HG03103 (cell line): ENCODE results near the gene ASMTL.
"Not testable (repeated sequence)": the region's sequence is repeated elsewhere in the genome, so short reads cannot be mapped to it uniquely, and the experiment has no call there.

ENCODE experiments used
- ATAC-seq: cut with Tn5 transposase; IDR thresholded peaks from one replicate; pipeline ENCODE4 v1.9.1; 2021; ENCODE audit warnings: low read depth; ENCODE audit not compliant: unreplicated experiment

The ASMTL gene

DNA sequence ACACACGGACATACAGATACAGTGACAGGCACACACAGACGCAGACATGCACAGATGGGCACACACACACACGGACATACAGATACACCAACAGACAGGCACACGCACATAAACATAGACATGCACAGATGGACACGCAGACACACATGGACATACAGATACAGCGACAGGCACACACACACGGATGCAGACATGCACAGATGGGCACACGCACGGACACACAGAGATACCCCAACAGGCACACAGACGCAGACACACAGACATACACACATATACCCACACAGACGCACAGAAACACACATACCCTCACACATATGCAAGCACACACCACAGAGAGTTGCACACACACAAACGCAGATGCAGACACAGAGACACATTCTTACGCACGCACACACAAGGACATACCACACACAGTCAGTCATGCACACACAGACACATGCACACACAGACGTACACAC, 36.4 kb downstream of the ASMTL start:
- no peak for ATAC-seq

DNA sequence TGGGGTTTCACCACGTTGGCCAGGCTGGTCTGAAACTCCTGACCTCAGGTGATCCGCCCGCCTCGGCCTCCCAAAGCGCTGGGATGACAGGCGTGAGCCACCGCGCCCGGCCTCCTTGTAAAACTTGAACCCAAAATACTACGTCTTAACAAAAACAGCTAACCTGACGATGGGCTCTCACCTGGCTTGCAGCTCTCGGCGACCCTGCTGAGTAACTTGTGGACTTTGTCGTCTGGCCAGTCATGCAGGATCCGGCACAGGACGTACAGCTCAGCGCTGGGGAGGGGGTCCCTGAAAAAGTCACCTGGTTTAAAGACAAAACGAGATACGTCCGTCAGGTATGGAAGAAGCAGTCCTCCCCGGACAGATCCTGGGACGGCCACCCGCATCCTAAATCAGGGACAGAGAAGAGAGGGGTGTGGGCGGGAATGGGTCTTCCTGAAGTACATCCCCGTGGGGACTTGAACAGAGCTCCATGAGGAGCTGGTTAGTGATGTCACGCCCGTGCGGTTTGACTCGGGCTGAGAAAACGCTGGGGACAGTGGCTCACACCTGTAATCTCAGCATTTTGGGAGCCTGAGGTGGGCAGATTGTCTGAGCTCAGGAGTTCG, 40.1 kb downstream of the ASMTL start:
- ATAC-seq, result no peak

DNA sequence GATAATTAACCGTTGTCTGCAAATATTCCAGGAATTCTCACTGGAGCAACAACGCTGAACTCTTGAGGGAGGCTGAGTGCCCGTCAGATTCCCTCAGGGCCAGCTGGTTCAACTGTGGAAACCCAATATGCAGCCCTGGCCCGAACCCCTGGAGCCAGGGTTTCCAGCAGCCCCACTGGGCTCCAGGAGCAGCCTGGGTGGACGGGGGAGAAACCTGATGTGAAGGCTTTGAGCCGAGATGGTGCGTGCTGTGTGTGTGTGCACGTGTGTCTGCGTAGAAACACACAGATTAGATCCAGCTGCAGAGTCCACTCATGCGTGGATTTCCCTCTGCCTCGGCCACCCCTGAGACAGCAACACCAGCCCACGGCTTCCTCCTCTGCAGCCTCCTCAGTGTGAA, 41.4 kb downstream of the ASMTL start:
- ATAC-seq, result no peak

DNA sequence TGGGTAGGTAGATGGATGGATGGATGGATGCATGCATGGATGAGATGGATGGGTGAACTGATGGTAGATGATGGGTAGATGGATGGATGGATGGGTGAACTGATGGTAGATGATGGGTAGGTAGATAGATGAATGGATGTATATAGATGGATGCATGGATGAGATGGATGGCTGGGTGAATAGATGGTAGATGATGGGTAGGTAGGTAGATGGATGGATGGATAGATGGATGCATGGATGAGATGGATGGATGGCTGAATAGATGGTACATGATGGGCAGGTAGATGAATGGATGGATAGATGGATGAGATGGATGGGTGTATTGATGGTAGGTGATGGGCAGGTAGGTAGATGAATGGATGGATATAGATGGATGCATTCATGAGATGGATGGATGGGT, 45.7 kb downstream of the ASMTL start:
- no peak for ATAC-seq

DNA sequence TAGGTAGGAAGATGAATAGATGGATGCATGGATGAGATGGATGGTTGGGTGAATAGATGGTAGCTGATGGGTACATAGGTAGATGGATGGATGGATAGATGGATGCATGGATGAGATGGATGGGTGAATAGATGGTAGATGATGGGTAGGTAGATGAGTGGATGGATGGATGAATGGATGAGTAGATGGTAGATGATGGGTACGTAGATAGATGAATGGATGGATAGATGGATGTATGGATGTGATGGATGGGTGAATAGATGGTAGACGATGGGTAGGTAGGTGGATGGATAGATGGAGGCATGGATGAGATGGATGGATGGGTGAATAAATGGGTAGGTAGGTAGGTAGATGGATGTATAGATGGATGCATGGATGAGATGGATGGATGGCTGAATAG, 46.9 kb downstream of the ASMTL start:
- ATAC-seq, result not testable (repeated sequence)

DNA sequence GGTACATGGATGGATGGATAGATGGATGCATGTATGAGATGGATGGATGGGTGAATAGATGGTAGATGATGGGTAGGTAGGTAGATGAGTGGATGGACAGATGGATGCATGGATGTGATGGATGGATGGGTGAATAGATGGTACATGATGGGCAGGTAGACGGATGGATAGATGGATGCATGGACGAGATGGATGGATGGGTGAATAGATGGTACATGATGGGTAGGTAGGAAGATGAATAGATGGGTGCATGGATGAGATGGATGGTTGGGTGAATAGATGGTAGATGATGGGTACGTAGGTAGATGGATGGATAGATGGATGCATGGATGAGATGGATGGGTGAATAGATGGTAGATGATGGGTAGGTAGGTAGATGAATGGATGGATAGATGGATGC, 48.8 kb downstream of the ASMTL start:
- not testable (repeated sequence) for ATAC-seq

DNA sequence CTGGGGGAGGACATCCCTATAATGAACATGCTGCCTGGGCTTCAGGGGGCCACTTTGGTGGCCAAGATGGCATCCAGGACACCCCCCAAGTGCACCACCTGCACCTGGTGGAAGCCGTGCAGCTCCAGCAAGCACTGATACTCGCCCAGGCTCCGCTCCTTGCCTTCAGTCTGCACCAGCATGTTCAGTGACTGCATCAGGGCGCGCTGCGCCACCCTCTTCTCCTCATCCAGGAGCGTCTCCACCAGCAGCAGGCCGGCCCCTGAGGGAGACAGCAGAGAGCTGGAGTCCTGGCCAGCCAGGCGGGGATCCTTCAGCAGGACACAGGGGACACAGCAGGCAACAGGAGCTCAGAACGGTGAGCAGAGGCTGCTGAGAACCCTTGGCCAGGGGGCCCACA, 49.5 kb downstream of the ASMTL start:
- no peak for ATAC-seq

DNA sequence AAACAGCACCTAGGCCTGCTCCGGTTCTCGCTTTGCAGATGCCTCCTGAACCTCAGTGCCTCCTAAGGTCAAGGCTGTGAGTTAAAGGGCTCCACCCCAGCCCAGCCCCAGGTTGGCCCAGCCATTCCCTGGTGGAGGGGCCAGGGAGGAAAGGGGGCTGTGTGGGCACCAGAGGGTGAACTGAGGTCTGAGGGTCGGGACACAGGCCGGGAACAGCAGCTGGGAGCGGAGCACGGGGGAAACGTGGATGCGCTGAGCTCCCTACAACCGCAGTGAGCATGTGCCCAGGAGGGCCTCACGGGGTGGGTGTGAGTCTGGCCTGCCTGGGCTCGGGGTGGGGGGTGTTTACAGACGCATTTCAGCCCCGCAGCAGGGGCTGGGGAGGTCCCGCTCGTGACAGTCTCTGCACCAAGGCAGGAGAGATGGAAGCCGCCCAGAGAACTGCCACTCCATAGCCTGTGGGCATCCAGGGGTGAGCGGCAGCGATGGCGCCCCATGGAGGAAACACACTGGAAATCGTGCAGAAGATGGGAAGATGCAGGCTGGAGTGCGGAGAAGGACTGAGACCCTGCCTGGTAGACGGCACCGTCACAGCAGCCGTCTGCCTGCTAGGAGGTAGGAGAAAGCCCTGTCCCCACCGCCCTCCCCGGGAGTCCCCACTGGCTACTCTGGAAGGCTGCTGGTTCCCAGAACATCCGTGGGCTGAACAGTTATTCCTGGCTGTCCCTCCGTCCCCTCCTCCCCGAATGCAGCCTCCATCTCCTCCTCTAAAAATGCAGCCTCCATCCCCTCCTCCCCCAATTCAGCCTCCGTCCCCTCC, 50.9 kb downstream of the ASMTL start:
- ATAC-seq, result no peak

DNA sequence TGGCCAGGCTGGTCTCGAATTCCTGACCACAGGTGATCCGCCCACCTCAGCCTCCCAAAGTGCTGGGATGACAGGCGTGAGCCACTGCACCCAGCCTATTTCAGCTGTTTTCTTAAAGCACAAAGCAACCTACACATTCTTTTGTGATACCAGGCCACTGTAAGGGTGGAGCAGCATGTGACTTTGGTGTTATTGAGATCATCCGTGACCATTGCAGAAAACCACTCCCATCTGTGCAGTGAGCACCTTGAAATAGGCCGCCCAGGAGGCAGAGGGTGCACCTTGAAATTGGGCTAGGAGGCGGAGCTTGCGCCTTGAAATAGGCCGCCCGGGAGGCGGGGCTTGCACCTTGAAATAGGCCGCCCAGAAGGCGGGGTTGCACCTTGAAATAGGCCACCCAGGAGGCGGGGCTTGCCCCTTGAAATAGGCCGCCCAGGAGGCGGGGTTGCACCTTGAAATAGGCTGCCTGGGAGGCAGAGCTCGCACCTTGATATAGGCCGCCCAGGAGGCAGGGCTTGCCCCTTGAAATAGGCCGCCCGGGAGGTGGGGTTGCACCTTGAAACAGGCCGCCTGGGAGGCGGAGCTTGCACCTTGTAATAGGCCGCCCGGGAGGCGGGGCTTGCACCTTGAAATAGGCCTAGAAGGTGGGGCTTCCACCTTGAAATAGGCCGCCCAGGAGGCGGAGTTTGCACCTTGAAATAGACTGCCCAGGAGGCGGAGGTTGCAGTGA, 51.8 kb downstream of the ASMTL start:
- ATAC-seq, result no peak

DNA sequence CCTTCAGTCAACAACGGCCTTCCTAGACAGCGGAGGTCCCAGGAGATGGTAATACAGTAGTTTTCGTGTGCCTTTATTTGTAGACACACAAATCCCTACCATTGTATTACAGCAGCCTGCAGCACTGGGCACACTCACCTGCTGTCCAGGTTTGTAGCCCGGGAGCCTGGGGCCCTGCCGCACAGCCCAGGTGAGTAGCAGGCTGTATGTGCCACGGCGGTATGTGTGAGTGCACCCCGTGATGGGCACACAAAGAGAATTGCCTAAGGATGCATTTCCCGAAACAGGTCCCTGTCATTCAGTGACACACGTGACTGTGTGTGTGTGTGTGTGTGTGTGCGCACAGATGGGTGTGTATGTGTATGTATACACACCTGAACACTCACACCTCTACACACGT, 52.7 kb downstream of the ASMTL start:
- ATAC-seq, result no peak

DNA sequence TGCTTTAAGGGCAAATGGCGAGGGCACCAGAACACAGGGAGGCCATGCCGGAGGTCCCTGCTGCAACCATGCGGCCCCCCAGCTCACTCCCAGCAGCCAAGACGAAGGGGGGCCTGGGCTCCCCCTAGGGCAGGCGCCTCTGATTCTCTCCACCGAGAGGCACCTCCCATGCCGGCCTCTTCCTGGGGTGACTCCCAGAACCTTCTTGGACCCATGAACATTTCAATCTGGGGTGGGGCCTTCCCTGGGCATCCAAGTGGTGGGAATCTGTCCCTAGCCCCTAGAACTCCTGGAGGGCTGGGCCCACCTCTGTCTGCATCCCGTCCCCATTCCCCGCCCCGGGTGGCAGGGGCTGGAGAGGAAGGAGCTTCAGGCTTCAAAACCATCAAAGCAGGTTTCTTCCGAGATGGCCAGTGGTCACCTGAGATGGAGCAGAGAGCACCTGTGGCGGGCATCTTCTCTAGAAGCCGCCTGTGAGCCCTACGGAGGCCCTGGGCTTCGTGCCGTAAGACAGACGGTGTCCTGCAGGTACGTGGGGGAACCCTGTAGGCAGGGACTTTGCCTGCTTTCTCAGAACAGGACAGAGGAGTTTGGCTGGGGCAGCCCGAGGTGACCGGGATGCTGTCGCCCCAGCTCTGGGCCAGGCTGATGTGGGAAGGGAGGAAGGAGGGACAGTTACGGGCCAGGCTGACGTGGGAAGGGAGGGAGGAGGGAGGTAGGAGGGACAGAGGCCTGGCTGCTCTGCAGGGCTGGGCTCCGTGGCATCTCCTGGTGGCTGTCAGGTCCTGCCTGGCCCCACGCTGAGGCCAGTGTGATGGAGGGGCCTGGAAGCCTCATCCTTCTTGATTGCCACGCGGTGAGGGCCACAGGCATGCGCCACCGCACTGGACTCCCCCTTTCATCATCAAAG, 54.0 kb downstream of the ASMTL start:
- no peak for ATAC-seq

DNA sequence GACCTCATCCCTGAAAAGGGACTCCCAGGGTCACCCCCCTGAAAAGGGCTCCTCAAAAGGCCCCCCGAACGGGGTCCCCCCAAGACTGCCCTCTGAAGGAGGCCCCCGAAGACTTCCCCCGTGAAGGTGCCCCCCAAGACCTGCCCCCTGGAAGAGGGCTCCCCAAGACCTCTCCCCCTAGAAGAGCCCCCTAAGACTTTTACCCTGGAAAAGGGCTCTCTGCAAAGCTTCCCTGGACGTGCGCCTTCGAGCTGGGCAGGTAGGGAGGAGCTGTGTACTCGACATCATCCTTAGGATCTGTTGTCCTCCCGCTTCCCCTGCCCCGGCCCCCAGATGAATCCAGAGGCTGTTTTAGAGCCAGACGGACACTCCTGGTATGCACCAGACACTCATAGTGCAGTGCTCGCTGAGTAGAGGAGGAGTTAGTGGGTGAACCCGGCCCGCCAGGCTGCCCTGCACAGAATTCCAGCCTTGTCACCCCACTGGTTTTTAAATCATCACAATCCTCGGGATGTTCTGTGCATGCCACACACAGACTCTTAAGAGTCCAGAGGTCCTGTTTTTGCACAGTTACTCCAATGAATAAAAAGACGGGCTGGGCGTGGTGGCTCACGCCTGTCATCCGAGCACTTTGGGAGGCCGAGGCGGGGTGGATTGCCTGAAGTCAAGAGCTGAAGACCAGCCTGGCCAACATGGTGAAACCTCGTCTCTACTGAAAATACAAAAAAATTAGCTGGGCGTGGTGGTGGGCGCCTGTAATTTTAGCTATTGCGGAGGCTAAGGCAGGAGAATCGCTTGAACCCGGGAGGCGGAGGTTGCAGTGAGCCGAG, 55.1 kb downstream of the ASMTL start:
- no peak for ATAC-seq

DNA sequence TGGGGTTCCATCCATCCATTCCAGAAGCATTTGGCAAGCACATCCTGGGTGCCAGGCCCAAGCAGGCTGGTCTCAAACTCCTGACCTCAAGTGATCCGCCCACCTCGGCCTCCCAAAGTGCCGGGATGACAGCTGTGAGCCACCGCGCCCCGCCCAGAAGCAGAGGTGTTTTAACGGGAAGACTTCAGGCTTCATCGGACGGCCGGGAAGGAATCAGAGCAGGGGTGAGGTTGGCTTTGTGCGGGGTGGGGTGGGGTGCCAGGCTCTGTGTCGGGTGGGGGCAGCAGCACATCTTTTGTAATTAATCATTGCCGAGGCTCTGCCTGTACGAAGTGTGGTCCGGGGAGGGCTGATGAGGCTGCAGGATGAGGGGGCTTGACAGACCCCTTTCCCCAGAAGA, 55.7 kb downstream of the ASMTL start:
- no peak for ATAC-seq

DNA sequence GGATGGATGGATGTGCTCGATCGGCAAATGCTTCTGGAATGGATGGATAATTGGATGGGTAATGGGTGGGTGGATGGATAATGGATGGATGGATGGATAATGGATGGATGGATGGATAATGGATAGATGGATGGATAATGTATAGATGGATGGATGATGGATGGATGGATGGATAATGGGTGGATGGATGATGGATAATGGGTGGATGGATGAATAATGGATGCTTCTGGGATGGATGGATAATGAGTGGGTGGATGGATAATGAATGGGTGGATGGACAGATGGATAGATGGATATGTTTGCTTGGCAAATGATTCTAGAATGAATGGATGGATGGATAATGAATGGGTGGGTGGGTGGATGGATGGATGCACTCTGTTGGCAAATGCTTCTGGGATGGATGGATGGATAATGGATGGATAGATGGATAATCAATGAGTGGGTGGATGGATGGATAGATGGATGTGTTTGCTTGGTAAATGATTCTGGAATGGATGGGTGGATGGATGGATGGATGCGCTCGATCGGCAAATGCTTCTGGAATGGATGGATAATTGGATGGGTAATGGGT, 57.0 kb downstream of the ASMTL start:
- no peak for ATAC-seq

DNA sequence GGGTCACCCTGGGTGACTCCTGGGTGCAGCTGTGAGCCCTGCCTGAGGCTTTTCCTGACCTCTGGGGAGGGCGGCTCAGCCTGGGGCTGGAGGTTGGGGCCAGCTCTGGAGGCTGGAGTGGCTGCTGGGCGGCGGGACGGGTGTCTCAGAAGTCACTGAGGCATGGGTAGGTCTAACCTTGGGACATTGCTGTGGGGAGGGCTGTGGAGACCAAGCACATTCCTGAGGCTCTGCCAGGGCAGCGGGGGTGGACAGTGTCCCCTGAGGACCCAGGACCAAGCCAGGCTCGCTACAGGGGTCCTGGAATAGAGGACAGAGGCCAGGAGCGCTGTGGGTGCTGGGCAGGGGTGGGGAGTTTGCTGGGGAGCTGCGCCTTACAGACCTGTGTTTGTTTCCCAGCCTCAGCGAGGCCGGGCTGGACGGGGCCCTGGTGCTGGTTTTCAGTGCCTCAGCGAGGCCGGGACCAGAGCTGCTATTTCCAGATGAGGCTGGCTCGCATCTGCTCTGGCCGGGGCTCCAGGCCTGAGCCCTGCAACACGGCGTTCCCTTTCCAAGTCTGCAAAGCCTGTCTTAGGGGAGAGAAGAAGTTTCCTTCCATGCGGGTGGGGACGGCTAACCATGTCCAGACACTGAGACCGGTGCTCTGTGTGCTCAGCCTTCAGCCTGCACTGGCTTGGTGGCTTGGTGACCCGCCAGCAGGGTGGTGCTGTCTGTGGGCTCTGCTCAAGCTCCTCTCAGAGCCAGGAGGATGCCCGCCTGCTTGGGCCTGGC, 57.8 kb downstream of the ASMTL start:
- no peak for ATAC-seq

DNA sequence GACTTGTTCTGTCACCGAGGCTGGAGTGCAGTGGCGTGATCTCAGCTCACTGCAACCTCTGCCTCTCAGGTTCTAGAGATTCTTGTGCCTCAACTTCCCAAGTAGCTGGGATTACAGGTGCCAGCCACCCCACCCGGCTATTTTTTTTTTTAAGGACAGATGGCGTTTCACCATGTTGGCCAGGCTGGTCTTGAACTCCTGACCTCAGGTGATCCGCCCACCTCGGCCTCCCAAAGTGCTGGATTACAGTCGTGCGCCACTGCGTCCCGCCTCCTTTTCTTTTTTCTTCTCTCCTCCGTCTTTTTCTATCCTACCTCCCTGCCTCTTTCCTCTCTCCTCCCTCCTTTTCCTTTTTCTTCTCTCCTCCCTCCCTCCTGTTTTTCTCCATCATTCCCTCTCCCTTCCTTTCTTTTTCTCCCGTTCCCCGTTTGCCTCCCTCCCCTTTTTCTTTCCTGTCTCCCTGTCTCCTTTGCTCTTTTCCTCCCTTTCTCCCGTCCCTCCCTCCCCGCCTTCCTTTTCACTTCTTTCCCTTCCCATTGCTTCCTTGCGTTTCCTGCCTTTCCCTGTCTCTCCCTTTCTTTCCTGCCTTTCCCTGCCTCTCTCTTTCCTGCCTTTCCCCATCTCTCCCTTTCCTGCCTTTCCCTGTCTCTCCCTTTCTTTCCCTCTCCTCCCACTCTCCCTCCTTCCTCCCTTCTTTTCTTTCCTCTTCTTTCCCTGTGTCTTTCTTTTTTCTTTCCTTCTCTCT, 58.7 kb downstream of the ASMTL start:
- no peak for ATAC-seq

DNA sequence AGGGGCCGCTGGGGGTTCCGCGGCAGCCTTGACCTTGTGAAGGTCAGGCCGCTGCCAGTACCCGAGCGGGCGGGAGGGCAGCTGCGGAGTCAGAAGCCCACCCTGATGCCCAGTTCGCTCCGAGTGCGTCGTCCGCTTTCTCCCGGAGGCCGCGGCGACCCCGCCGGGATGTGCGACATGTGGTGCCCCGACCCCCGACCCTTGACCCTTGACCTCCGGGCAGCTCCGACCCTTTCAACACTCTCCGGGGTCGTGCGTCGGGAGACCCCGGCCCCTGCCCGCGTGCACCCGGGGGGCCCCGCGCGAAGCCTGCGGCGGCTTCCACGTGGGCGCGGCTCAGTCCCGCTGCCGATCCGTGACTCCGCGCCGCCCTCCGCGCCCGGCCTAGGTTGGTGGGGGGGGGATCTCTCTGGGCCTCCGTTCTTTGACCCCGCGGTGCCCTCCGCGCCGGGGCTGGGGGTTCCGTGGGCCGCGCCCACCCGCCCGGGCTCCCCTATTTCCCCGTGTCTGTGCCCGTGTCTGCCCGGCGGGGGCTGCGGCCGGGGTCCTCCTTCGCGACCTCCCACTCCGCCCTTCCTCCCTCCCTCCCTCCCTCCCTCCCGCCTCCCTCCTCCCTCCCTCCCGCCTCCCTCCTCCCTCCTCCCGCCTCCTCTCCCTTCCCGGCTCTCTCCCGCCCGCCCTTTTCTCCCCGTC, 60.2 kb downstream of the ASMTL start:
- ATAC-seq, result peak; percentile 22
